Loucy (cell line): Measurements from ENCODE around the gene EDAR.

Experiments used
- H2AFZ ChIP-seq: fragments of 200-600 bp; sonication (generic); 2 replicates; pipeline ENCODE4 v1.6.0; 2016; ENCODE audit warnings: antibody characterized with exemption, mild to moderate bottlenecking, low read length, moderate library complexity
- H3F3A ChIP-seq: fragments of 200-600 bp; 2 replicates; pipeline ENCODE4 v1.6.0; 2016; ENCODE audit warnings: antibody characterized with exemption, low read depth, mild to moderate bottlenecking
- H3K27me3 ChIP-seq: fragments of 200-600 bp; sonication (generic); 2 replicates; pipeline ENCODE4 v1.6.1; 2014; ENCODE audit warnings: low read length, mild to moderate bottlenecking; ENCODE audit not compliant: insufficient read depth, poor library complexity, severe bottlenecking
- H3K36me3 ChIP-seq: fragments of 200-600 bp; sonication (generic); 2 replicates; pipeline ENCODE4 v1.6.1; 2016; ENCODE audit warnings: low read length; ENCODE audit not compliant: insufficient read depth
- H3K4me1 ChIP-seq: fragments of 200-600 bp; sonication (generic); 2 replicates; pipeline ENCODE4 v1.5.1; 2014; ENCODE audit warnings: low read length, mild to moderate bottlenecking; ENCODE audit not compliant: insufficient read depth, poor library complexity, severe bottlenecking
- H3K4me2 ChIP-seq: fragments of 200-600 bp; sonication (generic); 2 replicates; pipeline ENCODE4 v1.6.0; 2014; ENCODE audit warnings: antibody characterized with exemption, low read length, low read depth, mild to moderate bottlenecking; ENCODE audit not compliant: poor library complexity, severe bottlenecking
- H3K4me3 ChIP-seq: fragments of 200-600 bp; sonication (generic); 2 replicates; pipeline ENCODE4 v1.5.1; 2014; ENCODE audit warnings: low read length, mild to moderate bottlenecking, mixed read lengths; ENCODE audit not compliant: poor library complexity, severe bottlenecking
- H3K79me2 ChIP-seq: fragments of 200-600 bp; sonication (generic); 2 replicates; pipeline ENCODE4 v1.6.1; 2014; ENCODE audit warnings: low read length; ENCODE audit not compliant: insufficient read depth
- H3K9ac ChIP-seq: fragments of 200-600 bp; sonication (generic); 2 replicates; pipeline ENCODE4 v1.6.0; 2014; ENCODE audit warnings: mild to moderate bottlenecking, low read depth, low read length, moderate library complexity; ENCODE audit not compliant: poor library complexity, severe bottlenecking
- H3K9me2 ChIP-seq: fragments of 200-600 bp; sonication (generic); replicated peaks from 2 replicates; pipeline ENCODE4 v1.6.1; 2016; ENCODE audit warnings: low read depth, low read length, mixed read lengths
- H3K9me3 ChIP-seq: fragments of 200-600 bp; sonication (generic); 2 replicates; pipeline ENCODE4 v1.6.1; 2014; ENCODE audit warnings: mild to moderate bottlenecking, antibody characterized with exemption, low read length, low read depth; ENCODE audit not compliant: insufficient read depth
- H4K20me1 ChIP-seq: fragments of 200-600 bp; sonication (generic); 2 replicates; pipeline ENCODE4 v1.6.0; 2014; ENCODE audit warnings: antibody characterized with exemption, low read length, mild to moderate bottlenecking; ENCODE audit not compliant: insufficient read depth, poor library complexity, severe bottlenecking
- CTCF ChIP-seq: fragments of 200-600 bp; sonication (generic); conservative IDR thresholded peaks from 2 replicates; pipeline ENCODE4 v1.5.1; 2014; ENCODE audit warnings: mild to moderate bottlenecking, antibody characterized with exemption, low read length
- EZH2phosphoT487 ChIP-seq: fragments of 200-600 bp; IDR thresholded peaks from 2 replicates; pipeline ENCODE4 v1.6.1; 2018; ENCODE audit warnings: antibody characterized with exemption, mild to moderate bottlenecking, moderate library complexity, borderline replicate concordance

Gene EDAR

GRCh38 chr2:108898315-108899082 lies 90.5 kb downstream of the EDAR start:
- H3K9ac ChIP-seq, result no peak overlapping the region
- H3F3A ChIP-seq, result no peaks in the 10 kb centered on the region
- H3K4me2 ChIP-seq, result no peak overlapping the region
- no peak overlapping the region for H3K4me3 ChIP-seq
- H3K4me1 ChIP-seq, result peaks cover 11% of the 10 kb centered on the region
- no peaks in the 10 kb centered on the region for H3K36me3 ChIP-seq
- no peaks in the 10 kb centered on the region for H3K9me3 ChIP-seq
- no peaks in the 10 kb centered on the region for H4K20me1 ChIP-seq
- H3K9me2 ChIP-seq, result no peaks in the 10 kb centered on the region
- H3K79me2 ChIP-seq, result no peaks in the 10 kb centered on the region
- H2AFZ ChIP-seq, result no peak overlapping the region
- H3K27me3 ChIP-seq, result no peaks in the 10 kb centered on the region
- TF ChIP-seq CTCF, result no peak
- TF ChIP-seq EZH2phosphoT487, result no peak

GRCh38 chr2:108896741-108897140 lies 92.3 kb downstream of the EDAR start:
- H3K4me1 ChIP-seq, result peaks cover 11% of the 10 kb centered on the region
- no peak overlapping the region for H3K4me2 ChIP-seq
- H3K4me3 ChIP-seq, result no peak overlapping the region
- H3K9me2 ChIP-seq, result no peaks in the 10 kb centered on the region
- H3K9me3 ChIP-seq, result no peaks in the 10 kb centered on the region
- no peak overlapping the region for H3K9ac ChIP-seq
- no peaks in the 10 kb centered on the region for H3K36me3 ChIP-seq
- no peaks in the 10 kb centered on the region for H3K79me2 ChIP-seq
- H4K20me1 ChIP-seq, result no peaks in the 10 kb centered on the region
- no peaks in the 10 kb centered on the region for H3F3A ChIP-seq
- H3K27me3 ChIP-seq, result no peaks in the 10 kb centered on the region
- TF ChIP-seq EZH2phosphoT487, result no peak
- no peak for TF ChIP-seq CTCF
- H2AFZ ChIP-seq, result no peak overlapping the region

GRCh38 chr2:108895188-108895587 lies 93.8 kb downstream of the EDAR start:
- no peak for TF ChIP-seq EZH2phosphoT487
- TF ChIP-seq CTCF, result no peak
- H3K79me2 ChIP-seq, result no peaks in the 10 kb centered on the region
- no peaks in the 10 kb centered on the region for H3K9me2 ChIP-seq
- no peaks in the 10 kb centered on the region for H3K27me3 ChIP-seq
- H3F3A ChIP-seq, result no peaks in the 10 kb centered on the region
- peaks cover 3% of the 10 kb centered on the region; the same call in 1 of the 2 replicates for H3K9me3 ChIP-seq
- H3K4me3 ChIP-seq, result no peak overlapping the region
- peaks cover 11% of the 10 kb centered on the region for H3K4me1 ChIP-seq
- H4K20me1 ChIP-seq, result no peaks in the 10 kb centered on the region
- H2AFZ ChIP-seq, result no peak overlapping the region
- H3K4me2 ChIP-seq, result no peak overlapping the region
- H3K36me3 ChIP-seq, result no peaks in the 10 kb centered on the region
- H3K9ac ChIP-seq, result no peak overlapping the region
